Uterus (tissue), 4 donors: ENCODE measurements around the gene PRKG1. TPM values are rescaled to one million over a fixed set of nuclear protein-coding genes. Genes with fewer than 3 reads are reported as not detected.

ENCODE experiments used
- DNase-seq, 2 donors: peaks; one replicate each; pipeline ENCODE4 v3.0.0-alpha.2; 2019 to 2020
- H3K27ac ChIP-seq, 2 donors: fragments of 200-600 bp; sonication (generic); 1 replicate in 1 of 2; 2 replicates in 1 of 2; pipeline ENCODE4 v1.5.1; 2016 to 2018
- H3K27me3 ChIP-seq, 2 donors: fragments of 200-600 bp; sonication (generic); one replicate each; pipeline ENCODE4 v1.5.1; 2018 to 2019; ENCODE audit warnings: control low read depth in 1 of 2
- H3K36me3 ChIP-seq, 2 donors: fragments of 200-600 bp; sonication (generic); one replicate each; pipeline ENCODE4 v1.5.1; 2019; ENCODE audit warnings: control low read depth in 1 of 2
- H3K4me1 ChIP-seq, 2 donors: fragments of 200-600 bp; sonication (generic); one replicate each; pipeline ENCODE4 v1.5.1; 2018 to 2019; ENCODE audit warnings: control low read depth in 1 of 2
- H3K4me3 ChIP-seq, 2 donors: fragments of 200-600 bp; sonication (generic); 1 replicate in 1 of 2; 2 replicates in 1 of 2; pipeline ENCODE4 v1.5.1; 2018 to 2019; ENCODE audit warnings: mild to moderate bottlenecking in 1 of 2
- H3K9me3 ChIP-seq, 2 donors: fragments of 200-600 bp; sonication (generic); one replicate each; pipeline ENCODE4 v1.5.1; 2019; ENCODE audit warnings: control low read depth in 1 of 2
- POLR2A ChIP-seq, 2 donors: fragments of 450-650 bp; IDR thresholded peaks; one replicate each; pipeline ENCODE4 v1.6.1; 2016; ENCODE audit warnings: antibody characterized with exemption in 2 of 2, mild to moderate bottlenecking in 1 of 2, moderate library complexity in 1 of 2
- intact Hi-C: fragments of 100-400 bp; cut with DNase I; formaldehyde crosslinking; loops from one replicate; pipeline ENCODE4 v1.15.1; 2023; ENCODE audit warnings: low total_unique reads
- total RNA-seq, 4 donors: library from RNA; depleted of rRNA in 3 of 4; stranded (reverse); fragments of >200 nt in 3 of 4; gene quantifications; one replicate each; pipeline versions ENCODE4 v1.1.0 to v1.2.4, GENCODE V29; 2014 to 2023
- TF ChIP-seq, protein P1 (sequence below), 4 experiments: fragments of 200-600 bp in 2 of 4; fragments of 450-650 bp in 2 of 4; sonication (generic) in 2 of 4; IDR thresholded peaks; one replicate each; pipeline ENCODE4 v1.5.1; 2016 to 2019; ENCODE audit warnings: antibody characterized with exemption in 4 of 4, mild to moderate bottlenecking in 2 of 4, moderate library complexity in 1 of 4
- donor health status: DM: yes; HTN: yes; CAD: no.

The PRKG1 gene
- total RNA-seq, 4 donors from 2014 or later: 32.4 to 136 (median 69.6) TPM

DNA sequence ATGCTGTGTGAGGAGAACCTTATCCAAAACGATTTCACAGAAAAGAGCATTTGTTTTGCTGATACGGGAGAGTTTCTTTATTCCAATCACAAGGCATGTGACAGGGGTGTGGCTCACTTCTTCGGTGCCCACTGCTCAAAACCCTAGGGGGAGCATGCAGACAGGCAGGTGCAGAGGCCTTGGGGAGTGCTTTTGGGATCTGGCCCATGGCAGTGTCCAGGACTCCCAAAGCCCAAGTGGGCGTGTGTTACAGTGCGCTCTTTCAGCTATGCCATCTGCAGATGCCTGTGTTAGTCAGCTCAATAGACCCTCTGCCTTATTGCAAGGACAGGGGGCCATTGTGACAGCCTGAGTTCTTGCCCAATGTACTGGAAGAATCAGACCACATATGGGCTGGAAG lies 530.3 kb downstream of the PRKG1 start:
- Histone ChIP-seq H3K36me3 (no peaks in the 10 kb centered on the region), H3K4me3 (no peak overlapping the region), H3K4me1 (no peaks in the 10 kb centered on the region), H3K27me3 (no peaks in the 10 kb centered on the region), H3K9me3 (no peaks in the 10 kb centered on the region), H3K27ac (no peak overlapping the region)
- intact Hi-C loops: no loop called here
- no peak for DNase-seq
- TF ChIP-seq, protein P1, sequence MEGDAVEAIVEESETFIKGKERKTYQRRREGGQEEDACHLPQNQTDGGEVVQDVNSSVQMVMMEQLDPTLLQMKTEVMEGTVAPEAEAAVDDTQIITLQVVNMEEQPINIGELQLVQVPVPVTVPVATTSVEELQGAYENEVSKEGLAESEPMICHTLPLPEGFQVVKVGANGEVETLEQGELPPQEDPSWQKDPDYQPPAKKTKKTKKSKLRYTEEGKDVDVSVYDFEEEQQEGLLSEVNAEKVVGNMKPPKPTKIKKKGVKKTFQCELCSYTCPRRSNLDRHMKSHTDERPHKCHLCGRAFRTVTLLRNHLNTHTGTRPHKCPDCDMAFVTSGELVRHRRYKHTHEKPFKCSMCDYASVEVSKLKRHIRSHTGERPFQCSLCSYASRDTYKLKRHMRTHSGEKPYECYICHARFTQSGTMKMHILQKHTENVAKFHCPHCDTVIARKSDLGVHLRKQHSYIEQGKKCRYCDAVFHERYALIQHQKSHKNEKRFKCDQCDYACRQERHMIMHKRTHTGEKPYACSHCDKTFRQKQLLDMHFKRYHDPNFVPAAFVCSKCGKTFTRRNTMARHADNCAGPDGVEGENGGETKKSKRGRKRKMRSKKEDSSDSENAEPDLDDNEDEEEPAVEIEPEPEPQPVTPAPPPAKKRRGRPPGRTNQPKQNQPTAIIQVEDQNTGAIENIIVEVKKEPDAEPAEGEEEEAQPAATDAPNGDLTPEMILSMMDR (IDR thresholded peaks at IDR 0.05): no peak
- no peak for TF ChIP-seq POLR2A (IDR thresholded peaks at IDR 0.05)

DNA sequence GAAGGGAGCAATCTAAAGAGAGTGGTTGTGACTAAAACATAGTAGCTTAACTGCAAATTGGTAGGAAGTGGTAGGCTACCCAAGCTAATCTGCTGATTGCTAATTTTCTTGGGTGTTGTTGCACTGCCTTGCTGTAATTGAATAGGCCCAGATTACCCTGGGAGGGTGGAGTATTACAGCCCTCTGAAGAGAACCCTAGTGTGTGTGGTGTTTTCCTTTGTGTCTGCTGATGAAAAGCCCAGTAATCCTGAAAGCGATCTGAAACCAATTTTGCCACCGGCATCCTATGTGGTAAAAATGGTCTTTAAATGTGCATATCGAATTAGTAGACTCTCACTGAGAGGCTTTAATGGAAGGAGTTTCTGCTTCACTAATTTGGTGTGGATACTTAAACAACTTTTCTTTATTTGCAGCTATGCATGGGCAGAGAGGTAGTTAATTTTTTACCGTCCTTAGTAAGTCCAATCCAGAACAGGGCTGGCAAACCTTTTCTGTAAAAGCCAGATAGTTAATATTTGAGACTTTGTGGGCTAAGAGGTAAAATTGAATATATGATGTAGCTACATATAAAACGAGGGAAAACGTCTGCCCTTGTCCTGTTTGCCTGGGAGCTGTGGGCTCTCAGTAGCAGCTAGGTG lies 532.7 kb downstream of the PRKG1 start:
- TF ChIP-seq, protein P1 (IDR thresholded peaks at IDR 0.05): no peak
- TF ChIP-seq POLR2A (IDR thresholded peaks at IDR 0.05): no peak
- Histone ChIP-seq H3K36me3 (no peaks in the 10 kb centered on the region), H3K27me3 (no peaks in the 10 kb centered on the region), H3K9me3 (no peaks in the 10 kb centered on the region), H3K27ac (no peak overlapping the region), H3K4me1 (no peaks in the 10 kb centered on the region), H3K4me3 (no peak overlapping the region)
- intact Hi-C loops: no loop called here
- DNase-seq: no peak

DNA sequence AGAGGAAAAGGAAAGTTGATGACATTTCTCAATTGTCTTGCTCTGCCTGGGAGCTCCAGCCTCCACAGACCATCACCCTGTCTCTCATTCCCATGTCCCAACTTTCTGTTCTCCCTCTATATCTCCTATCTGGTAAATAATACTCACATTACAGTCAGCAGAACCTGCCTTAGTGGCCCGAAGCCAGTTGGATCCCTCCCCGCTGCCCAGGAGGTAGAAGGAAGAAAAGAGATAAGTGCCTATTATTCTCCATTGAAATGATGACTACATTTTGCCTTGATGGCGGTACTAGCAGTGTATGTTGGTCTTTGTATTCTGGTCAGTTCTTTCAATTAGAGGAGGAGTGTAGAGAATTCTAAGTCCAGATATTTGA lies 533.2 kb downstream of the PRKG1 start:
- Histone ChIP-seq H3K9me3 (no peaks in the 10 kb centered on the region), H3K36me3 (no peaks in the 10 kb centered on the region), H3K4me1 (no peaks in the 10 kb centered on the region), H3K27me3 (no peaks in the 10 kb centered on the region), H3K27ac (no peak overlapping the region), H3K4me3 (no peak overlapping the region)
- TF ChIP-seq, protein P1 (IDR thresholded peaks at IDR 0.05): no peak
- DNase-seq: no peak
- intact Hi-C loops: no loop called here

DNA sequence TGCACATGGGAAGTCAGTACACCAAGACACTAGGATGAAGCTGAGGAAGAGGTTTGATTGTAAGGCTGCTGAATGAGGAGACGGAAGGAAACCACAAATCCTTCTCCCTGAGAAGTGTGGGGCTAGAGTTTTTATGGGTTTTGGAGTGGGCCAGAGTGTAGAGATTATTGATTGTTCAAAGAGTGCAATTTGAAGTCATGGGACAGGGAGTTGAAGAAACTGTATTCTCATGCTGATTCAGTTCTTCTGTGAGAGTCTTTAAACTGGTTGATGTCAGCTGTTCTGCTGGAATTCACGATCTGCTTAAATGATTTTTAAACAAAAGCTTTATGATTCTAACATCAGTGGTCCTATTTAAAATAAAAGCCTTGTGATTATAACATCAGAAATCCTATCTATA lies 533.9 kb downstream of the PRKG1 start:
- Histone ChIP-seq H3K27ac (no peak overlapping the region), H3K9me3 (no peaks in the 10 kb centered on the region), H3K36me3 (no peaks in the 10 kb centered on the region), H3K4me3 (no peak overlapping the region), H3K4me1 (no peaks in the 10 kb centered on the region), H3K27me3 (no peaks in the 10 kb centered on the region)
- TF ChIP-seq POLR2A (IDR thresholded peaks at IDR 0.05): no peak
- TF ChIP-seq, protein P1 (IDR thresholded peaks at IDR 0.05): no peak
- intact Hi-C loops: no loop called here
- DNase-seq: no peak

DNA sequence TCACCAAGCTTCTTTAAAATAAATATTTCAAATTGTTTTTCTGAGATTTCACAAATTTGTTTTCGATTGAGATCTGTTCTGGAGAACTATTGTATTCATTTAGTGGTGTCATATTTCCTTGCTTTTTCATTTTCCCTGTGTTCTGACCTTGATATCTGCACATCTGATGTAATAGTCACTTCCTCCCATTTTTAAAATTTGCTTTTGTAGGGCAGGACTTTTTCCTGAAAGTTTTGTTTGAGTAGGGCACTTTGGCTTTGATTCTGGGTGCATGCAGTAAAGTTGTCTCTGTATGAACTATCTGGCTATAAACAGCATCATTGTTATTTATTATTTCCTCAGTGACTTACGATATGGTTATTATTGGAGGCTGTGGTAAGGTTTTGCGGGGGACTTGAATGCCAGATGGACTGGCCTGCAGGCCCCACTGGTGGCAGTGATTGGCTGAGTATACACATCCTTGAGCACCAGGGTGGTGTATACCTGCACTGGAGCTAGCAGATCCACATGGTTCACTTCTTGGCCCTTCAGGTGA lies 541.5 kb downstream of the PRKG1 start:
- no peaks in the 10 kb centered on the region for H3K9me3 ChIP-seq
- H3K27ac ChIP-seq: no peak overlapping the region
- TF ChIP-seq, protein P1 (IDR thresholded peaks at IDR 0.05): no peak
- TF ChIP-seq POLR2A (IDR thresholded peaks at IDR 0.05): no peak
- no peaks in the 10 kb centered on the region for H3K4me1 ChIP-seq
- H3K27me3 ChIP-seq: no peaks in the 10 kb centered on the region
- intact Hi-C loops: no loop called here
- H3K4me3 ChIP-seq: no peak overlapping the region
- no peaks in the 10 kb centered on the region for H3K36me3 ChIP-seq
- no peak for DNase-seq
